ENCODE measurements around the gene RNF7.

RNF7 gene

DNA sequence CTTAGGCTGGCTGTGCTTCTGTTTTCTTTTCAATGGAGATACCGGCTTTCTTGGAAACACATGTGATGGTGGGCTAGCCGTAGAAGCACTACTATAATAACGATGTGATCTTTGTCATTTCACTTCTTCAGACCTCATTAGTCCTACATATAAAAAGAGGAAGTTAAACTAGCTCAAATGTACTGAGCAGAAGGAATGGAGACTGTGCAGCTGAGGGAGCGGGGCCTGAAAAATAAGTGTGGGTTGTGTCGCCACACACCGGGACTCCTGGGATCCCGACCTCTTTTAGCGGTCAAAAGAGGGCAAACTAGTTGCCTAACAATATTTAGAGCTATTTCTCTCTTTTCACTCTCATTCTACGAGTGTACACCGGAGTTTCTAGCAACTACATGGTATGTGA lies 1.0 kb upstream of the RNF7 start:
- H3K27ac ChIP-seq = peak overlapping the region; percentile 94
- TF ChIP-seq, protein P1, sequence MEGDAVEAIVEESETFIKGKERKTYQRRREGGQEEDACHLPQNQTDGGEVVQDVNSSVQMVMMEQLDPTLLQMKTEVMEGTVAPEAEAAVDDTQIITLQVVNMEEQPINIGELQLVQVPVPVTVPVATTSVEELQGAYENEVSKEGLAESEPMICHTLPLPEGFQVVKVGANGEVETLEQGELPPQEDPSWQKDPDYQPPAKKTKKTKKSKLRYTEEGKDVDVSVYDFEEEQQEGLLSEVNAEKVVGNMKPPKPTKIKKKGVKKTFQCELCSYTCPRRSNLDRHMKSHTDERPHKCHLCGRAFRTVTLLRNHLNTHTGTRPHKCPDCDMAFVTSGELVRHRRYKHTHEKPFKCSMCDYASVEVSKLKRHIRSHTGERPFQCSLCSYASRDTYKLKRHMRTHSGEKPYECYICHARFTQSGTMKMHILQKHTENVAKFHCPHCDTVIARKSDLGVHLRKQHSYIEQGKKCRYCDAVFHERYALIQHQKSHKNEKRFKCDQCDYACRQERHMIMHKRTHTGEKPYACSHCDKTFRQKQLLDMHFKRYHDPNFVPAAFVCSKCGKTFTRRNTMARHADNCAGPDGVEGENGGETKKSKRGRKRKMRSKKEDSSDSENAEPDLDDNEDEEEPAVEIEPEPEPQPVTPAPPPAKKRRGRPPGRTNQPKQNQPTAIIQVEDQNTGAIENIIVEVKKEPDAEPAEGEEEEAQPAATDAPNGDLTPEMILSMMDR (conservative IDR thresholded peaks at IDR 0.05) = no peak

DNA sequence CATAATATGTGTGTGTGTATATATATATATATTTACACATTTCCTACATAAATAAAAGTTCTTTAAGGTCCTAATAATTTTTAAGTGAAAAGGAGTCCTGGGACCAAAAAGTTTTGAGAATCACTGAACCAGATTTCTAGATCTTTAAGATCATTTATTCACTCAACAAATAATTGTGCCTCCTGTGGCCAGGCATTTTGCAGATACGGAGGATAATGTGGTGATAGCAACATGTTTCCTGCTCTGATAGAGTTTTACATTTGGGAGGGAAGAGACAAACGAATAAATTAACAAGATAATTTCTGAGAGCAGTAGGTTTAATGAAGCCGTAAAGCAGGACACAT lies 448 bp upstream of the RNF7 start:
- peak overlapping the region; percentile 94 for H3K27ac ChIP-seq
- TF ChIP-seq, protein P1 (conservative IDR thresholded peaks at IDR 0.05) = no peak

DNA sequence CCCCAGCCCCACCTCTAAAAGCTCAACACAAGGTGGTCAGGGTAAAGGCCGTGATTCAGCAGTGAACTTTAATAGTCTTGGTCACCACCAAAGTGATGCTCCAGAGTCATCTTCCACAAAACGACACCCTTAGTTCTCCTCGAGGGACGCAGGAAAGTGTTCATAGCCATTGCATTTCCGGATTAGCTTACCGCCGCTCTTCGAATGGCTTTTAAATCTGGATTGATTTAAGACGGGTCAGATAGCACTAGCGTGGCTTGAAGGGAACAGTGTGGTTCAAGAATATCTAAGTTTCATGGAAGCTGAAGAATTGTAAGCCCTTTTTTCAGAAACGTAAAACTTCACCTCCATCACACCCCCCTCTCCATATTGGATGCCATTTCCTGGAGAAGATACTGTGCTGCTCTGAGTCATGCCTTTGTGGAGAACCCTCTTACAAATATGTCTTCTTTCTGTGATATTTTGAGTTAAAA lies 829 bp downstream of the RNF7 start:
- TF ChIP-seq, protein P1 (conservative IDR thresholded peaks at IDR 0.05) = no peak
- H3K27ac ChIP-seq = peak overlapping the region; percentile 94

DNA sequence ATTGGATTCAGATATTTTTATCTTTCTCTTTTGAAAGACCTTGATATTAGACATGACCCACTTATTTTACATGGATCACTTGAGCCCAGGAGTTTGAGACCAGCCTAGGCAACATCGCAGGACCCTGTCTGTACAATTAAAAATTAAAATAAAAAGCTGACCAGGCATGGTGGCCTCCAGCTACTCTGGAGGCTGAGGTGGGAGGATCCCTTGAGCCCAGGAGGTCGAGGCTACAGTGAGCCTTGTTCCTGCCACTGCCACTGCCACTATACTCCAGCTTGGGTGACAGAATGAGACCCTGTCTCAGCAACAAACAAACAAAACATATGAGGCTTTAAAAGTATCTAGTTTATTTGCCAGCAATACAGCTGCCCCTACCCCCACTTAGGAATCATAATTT lies 1.6 kb downstream of the RNF7 start:
- H3K27ac ChIP-seq = peak overlapping the region; percentile 94
- TF ChIP-seq, protein P1 (conservative IDR thresholded peaks at IDR 0.05) = no peak

DNA sequence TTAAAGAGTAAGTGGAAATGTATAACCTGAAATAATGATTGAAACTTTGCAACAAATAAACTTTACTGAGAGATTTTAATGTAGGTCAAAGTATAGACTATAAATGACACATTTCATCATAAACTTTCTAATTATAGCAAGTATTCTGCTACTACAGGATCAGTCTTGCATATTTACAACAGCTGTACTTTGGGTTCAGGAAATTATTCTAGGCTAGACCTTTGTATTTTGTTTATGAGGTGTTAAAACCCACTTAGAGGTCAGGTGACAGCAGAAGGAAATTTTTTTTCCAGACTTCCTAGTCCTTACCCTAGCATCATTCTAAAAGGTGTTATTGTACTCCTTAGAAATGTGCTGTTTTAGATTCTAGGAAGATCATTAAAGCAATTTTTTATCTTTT lies 2.3 kb downstream of the RNF7 start:
- TF ChIP-seq, protein P1 (conservative IDR thresholded peaks at IDR 0.05) = no peak

DNA sequence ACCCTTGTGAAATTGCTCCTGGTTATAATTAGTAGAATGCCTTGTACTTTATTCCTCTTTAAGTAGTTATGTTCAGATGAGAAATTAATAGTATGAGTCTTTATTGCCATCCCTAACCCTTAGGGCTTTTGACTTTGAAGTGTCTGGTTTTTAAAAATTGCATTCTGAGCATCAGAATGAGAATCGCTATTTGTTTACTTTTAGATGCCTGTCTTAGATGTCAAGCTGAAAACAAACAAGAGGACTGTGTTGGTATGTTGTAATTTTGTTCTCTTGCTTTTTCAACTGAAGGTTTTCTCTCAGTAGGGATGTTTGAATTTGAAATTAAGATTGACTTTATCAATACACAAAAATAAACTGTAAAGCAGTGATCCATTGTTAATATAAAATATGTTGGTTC lies 5.2 kb downstream of the RNF7 start:
- TF ChIP-seq, protein P1 (conservative IDR thresholded peaks at IDR 0.05) = no peak
- H3K27ac ChIP-seq = peak overlapping the region; percentile 37

More for the DNA sequence above, 2.3 kb downstream of the RNF7 start:
- peak overlapping the region; percentile 94 for H3K27ac ChIP-seq

DNA sequence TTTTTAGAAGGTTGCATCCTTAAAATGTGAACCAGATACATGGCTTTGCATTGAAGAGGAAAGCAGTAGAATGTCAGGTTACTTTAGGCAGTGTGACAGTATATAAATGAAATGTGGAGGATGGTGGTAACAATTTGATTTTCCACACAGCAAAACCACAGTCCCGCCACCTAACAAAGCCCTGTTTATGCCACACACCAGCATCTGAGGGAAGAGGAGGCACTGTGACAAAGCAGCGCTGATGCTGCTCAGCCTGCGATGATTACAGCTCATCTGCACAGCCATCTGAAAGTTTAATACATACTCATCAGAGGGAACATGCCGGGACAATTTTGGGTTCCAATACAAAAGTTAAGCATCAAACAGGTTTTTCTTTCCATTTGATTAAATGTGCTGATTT lies 8.9 kb downstream of the RNF7 start:
- H3K27ac ChIP-seq = no peak overlapping the region
- TF ChIP-seq, protein P1 (conservative IDR thresholded peaks at IDR 0.05) = no peak

DNA sequence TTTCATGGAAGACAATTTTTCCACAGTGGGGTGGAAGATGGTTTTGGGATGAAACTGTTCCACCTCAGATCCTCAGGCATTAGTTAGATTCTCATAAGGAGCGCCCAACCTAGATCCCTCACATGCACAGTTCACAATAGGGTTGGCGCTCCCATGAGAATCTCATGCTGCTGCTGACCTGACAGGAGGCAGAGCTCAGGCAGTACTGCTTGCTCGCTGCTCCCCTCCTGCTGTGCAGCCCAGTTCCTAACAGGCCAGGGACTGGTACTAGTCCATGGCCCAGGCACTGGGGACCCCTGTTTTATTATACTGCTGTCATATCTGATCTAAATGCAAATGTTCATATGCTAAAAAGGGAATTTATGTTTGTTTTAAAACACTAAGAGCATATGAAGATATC lies 15.3 kb downstream of the RNF7 start:
- TF ChIP-seq, protein P1 (conservative IDR thresholded peaks at IDR 0.05) = no peak
- H3K27ac ChIP-seq = no peak overlapping the region
